DMS153 treated with DMSO at 0.1 percent for 48 hours (cell line): ENCODE measurements around the gene UCP2.

Experiments used
- DNase-seq: peaks from one replicate; lab custom pipeline; 2025; ENCODE audit not compliant: unreplicated experiment; lab: John Stamatoyannopoulos, UW

UCP2 gene

GRCh38 chr11:73972620-73973449 lies 9.8 kb downstream of the UCP2 start:
- no peak for DNase-seq

- DNase-seq: no peak
Observed at GRCh38 chr11:73972187-73972586, 10.5 kb downstream of the UCP2 start.

- no peak for DNase-seq
Observed at GRCh38 chr11:73971175-73971719, 11.4 kb downstream of the UCP2 start.

DNA sequence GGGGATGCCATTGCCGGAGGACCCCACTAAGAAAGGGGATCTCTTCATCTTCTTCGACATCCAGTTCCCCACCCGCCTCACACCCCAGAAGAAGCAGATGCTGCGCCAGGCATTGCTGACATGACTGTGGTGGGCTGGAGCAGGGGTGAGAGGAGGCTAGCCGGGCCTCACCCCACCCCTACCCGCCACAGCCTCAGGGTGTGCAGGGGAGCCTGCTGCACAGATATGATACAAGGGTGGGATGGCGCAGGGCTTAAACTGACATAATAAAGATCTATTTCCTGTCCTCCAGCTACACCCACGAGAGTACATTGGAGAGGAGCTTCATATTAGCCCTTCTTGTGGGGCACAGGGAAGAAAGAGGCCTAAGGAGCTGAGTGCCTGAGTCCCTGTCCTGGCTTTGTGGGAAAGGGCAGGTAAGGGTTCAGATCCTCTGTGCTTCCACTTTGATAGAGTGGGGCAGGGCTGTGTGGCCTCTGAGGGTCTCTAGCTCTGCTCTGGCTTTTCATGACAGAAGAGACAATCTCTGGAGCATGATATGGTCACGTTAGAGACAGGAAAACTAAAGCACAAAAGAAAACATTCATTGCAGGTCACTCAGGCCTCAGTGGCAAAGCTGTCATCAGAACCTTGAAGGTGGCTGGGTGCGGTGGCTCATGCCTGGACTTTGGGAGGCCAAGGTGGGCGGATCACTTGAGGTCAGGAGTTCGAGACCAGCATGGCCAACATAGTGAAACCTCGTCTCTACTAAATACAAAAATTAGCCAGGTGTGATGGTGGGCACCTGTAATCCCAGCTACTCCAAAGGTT lies 12.4 kb downstream of the UCP2 start:
- DNase-seq: no peak

GRCh38 chr11:73969091-73969490 lies 13.6 kb downstream of the UCP2 start:
- no peak for DNase-seq

GRCh38 chr11:73968356-73968966 lies 14.2 kb downstream of the UCP2 start:
- DNase-seq: no peak

DNA sequence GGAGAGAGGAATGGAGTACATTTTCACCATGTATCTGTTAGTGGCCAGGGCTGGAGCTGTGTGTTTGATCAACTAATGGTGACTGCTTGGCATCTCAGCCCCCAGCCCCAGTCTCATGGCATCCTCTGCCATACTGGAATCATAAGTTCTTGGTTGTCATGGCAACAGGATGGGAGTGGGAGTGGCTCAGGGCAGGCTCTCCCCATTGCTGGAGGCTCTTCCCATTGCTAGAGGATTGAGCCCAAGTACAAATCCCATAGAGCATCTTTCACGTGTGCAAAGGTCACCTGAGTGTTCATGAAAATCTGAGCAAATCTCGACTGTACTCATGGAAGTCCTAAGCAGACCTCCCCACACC lies 16.9 kb downstream of the UCP2 start:
- DNase-seq: no peak

DNA sequence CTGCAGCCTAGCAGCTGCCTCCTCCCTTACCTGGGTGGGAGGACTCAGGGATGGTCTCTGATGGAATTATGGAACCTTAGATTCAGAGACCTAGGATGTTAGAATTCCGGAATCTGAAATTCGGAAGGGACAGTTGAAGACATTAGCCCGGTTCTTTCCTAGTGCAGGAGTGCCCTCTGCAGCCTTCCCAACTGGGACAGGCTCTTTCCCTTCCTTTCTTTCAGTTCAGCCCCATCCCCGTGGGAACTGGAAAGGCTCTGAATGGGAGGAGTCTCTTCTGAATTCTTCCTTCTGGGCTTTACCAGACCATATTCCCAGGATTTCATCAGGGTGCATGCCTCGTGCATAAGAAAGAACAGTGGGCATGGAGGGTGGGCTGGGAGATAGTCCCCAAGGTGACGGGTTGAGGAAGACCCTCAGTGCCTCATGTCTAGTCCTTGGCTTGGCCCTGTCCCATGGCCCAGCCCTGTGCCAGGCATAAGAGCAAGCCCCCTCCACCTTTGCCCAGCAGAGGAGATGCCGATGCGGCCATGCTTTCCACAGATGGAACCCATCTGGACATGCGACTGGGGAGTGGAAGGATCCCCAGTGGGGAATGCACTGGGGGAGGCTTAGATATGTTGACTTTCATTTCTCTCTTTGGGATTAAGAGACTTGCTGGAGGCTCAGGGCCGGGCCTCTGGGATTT lies 17.4 kb downstream of the UCP2 start:
- DNase-seq: no peak

DNA sequence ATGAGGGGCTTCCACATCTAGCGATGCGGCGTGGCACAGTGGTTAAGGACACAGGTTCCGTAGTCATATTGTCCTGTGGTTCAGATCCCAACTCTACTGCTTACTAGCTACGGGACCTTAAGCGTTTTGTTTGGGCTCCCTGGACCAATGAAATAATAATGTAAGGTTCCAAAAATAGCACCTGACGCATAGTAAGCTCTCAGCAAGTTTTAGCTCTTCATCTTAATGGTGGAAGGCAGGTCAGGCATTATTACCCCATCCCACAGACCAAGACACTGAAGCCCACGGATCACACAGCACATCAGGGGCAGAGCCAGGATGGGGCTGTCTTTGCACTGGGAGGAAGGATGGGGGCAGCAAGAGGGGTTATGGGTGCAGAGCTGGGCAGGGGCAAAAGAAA lies 18.8 kb downstream of the UCP2 start:
- no peak for DNase-seq

- no peak for DNase-seq
Observed at GRCh38 chr11:73962101-73962705, 20.4 kb downstream of the UCP2 start.

DNA sequence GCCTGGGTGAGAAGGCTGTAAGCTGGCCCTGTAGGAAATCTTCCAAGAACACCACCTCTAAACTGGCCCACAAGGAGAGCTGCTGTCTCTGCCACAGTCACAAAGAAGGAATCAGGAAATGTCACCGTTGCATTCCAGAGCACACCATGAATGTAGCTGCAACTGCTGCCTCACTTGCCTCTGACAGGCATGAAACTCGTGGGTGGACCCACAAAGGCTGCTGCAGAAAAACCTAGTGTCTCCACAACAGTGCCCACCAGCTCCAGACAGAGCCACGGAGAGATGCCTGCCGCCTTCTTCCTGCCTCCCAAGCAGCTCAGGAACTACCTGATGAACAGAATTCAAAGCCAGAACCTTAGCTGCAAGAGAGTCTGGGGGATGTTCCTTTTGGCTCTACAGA lies 21.3 kb downstream of the UCP2 start:
- DNase-seq: no peak

DNA sequence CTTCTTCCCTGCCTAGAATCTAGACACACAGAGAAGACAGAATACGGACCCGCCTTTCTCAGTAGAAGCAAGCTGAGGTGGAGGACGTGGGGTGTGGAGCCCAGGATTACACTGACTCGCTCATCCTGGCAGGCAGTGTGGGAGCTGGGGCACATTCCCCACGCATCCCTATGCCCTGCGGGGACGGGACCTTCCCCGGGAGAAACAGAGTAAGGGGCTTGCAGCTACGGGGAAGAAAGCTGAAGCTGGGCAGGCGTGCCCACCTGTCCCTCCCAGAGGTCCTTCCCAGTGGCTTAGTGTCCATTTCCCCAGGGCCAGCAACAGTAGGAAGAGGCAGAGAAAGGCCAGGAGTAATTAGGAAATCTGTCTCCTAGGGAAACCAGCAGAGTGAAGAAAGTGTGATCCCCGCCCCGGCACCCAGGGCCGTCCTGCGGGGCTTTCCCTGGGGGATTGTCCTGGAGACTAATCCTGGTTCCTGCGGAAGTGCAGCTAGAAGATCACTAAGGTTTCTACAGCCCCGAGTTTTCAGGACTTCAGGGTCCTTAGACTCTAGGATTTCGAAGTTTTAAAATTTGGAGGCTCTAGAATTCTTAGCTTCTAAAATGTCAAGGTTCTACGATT lies 24.0 kb downstream of the UCP2 start:
- DNase-seq: no peak

- DNase-seq: no peak
Observed at GRCh38 chr11:73957654-73958361, 24.8 kb downstream of the UCP2 start.

DNA sequence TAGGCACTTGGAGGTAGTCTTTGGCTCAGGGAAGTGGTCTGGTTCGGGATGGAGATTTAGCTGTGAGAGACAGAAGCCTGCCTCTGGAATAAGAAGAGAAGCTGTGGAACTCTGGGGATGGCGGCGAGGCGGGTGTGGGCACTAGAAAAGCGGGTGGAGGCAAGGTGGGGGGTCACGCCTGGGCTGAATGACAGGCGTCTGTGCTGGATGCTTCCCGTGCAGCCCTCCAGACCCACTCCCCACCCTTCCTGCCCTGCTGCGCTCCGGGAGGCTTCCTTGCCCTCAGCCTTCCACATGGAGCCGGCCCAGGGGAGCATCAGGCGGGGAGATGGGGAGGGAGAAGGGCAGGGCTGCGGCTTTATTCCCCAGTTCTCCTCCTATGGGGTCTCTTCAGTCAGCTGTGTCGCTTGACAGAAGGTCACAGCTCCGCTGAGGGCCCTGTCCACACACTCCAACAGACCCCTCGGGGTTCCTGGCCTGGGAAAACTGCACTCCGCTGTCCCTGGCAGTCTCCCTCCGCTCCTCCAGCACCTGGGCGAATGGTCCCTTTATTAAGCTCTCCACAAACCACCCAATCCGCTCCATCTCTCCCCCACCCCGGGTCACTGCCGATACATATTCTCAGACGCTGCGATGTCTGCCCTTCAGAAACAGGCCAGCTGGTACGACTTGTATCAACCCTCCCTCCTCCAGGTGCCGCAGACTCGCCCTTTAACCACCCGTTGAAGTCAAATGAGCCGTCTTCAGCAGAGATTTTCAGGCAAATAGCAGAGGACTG lies 25.6 kb downstream of the UCP2 start:
- no peak for DNase-seq

GRCh38 chr11:73951797-73952196 lies 30.8 kb downstream of the UCP2 start:
- DNase-seq: no peak

DNA sequence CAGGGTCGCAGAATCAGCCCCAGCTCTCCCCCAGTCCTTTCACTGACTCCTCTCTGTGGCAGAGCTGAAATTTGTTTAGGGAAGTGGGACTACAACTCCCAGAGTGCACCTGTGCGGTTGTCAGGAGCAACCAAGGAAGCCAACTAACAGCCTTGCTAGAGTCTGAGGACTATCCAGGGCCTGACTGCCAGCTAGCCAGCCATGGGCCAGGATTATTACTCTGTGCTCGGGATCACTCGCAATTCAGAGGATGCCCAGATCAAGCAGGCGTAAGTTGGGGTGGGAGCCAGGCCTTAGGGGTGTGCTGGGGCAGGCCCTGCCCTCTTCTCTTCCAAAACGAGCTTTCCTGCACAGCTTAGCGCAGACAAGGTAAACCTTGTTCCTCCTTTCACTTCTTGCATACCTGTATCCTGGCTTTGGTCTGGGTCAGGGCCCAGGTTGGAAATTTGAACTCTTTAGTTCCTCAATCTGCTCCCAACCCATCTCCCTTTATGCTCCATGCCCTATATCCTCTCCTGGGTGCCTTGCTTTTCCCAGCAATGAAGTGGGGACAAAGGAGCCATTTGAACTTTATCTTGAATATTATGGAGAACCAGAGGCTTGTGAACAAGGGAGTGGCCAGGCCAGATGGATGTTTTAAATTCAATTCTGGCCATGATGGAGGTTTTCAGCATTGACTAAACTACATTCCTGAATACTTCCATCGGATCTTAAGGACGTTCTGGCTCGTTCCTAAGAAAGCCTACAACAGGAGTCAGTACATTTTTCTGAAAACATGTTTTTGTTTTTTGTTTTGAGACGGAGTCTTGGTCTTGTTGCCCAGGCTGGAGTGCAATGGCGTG lies 31.6 kb downstream of the UCP2 start, which contains the start of gene DNAJB13:
TSS of gene DNAJB13 (plus strand) at position 158 of the 842 bp plus-strand sequence. CDS start at position 202, 44 bp downstream.
- DNase-seq: peak; percentile 19

- DNase-seq: no peak
Observed at GRCh38 chr11:73949912-73950311, 32.7 kb downstream of the UCP2 start.

DNA sequence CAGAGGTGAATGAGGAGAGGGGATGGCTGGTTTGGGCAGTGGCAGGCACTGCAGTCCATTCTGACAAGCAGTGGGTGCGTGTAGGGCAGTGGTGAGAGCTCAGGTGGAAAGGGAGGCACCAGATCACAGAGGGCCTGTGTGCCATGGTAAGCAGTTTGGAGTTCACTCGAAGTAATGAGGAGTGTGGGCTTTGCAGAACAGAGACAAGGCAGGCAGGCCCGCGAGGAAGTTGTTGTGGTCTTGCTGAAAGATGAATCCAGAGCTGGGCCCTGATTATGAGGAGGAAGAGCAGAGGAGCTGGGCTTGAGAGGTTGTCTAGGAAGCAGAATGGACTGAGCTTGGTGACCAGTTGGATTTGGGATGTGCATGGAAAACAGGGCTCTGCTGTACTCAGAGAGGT lies 33.4 kb downstream of the UCP2 start:
- no peak for DNase-seq
